Mesenchymal stem cell (in vitro differentiated cells and primary cell): ENCODE measurements around the gene CLEC18A.
A peak's percentile ranks its signal among the peaks of the same experiment; 100 is the strongest.

Source experiments
- DNase-seq: peaks from one replicate; pipeline ENCODE4 v3.0.0-alpha.2; 2013
- H2AFZ ChIP-seq: one replicate; pipeline ENCODE4 v1.6.1; 2013; ENCODE audit warnings: low read depth, mild to moderate bottlenecking, control low read depth, inconsistent platforms, low read length, moderate library complexity
- H2AK5ac ChIP-seq: 2 replicates; pipeline ENCODE4 v1.6.1; 2013; ENCODE audit warnings: low read length, moderate library complexity, mild to moderate bottlenecking, inconsistent platforms; ENCODE audit not compliant: severe bottlenecking
- H2BK120ac ChIP-seq: one replicate; pipeline ENCODE4 v1.6.1; 2013; ENCODE audit warnings: low read depth, mild to moderate bottlenecking, inconsistent platforms, low read length, moderate library complexity
- H2BK12ac ChIP-seq, 2 experiments: one replicate each; pipeline ENCODE4 v1.6.1; 2013; ENCODE audit warnings: inconsistent platforms in 2 of 2, low read length in 2 of 2, mild to moderate bottlenecking in 2 of 2, moderate library complexity in 2 of 2, control low read depth in 1 of 2
- H2BK15ac ChIP-seq: one replicate; pipeline ENCODE4 v1.6.1; 2013; ENCODE audit warnings: mild to moderate bottlenecking, low read depth, inconsistent platforms; ENCODE audit not compliant: poor library complexity, severe bottlenecking
- H2BK5ac ChIP-seq: 2 replicates; pipeline ENCODE4 v1.6.1; 2013; ENCODE audit warnings: low read depth, mild to moderate bottlenecking, low read length, control low read depth, inconsistent platforms; ENCODE audit not compliant: poor library complexity, severe bottlenecking
- H3K14ac ChIP-seq, 2 experiments: one replicate each; pipeline ENCODE4 v1.6.1; 2013; ENCODE audit warnings: inconsistent platforms in 2 of 2, low read length in 2 of 2, control low read depth in 1 of 2, mild to moderate bottlenecking in 1 of 2, moderate library complexity in 1 of 2
- H3K18ac ChIP-seq, 2 experiments: one replicate each; pipeline ENCODE4 v1.6.1; 2013; ENCODE audit warnings: inconsistent platforms in 2 of 2, low read length in 2 of 2, control low read depth in 1 of 2, low read depth in 1 of 2, mild to moderate bottlenecking in 1 of 2
- H3K23ac ChIP-seq, 2 experiments: one replicate each; pipeline ENCODE4 v1.6.1; 2013; ENCODE audit warnings: inconsistent platforms in 2 of 2, low read length in 2 of 2, mild to moderate bottlenecking in 2 of 2, moderate library complexity in 2 of 2, control low read depth in 1 of 2
- H3K27ac ChIP-seq: 2 replicates; pipeline ENCODE4 v1.5.1; 2013; ENCODE audit warnings: mild to moderate bottlenecking, moderate library complexity, low read length, control low read depth, inconsistent platforms; ENCODE audit not compliant: poor library complexity, severe bottlenecking
- H3K27me3 ChIP-seq, 2 experiments: 2 replicates each; pipeline versions ENCODE4 v1.6.1 to v1.7.0; 2013; ENCODE audit warnings: low read length in 2 of 2, mild to moderate bottlenecking in 2 of 2, moderate library complexity in 2 of 2, control low read depth in 1 of 2, inconsistent platforms in 1 of 2; ENCODE audit not compliant: control insufficient read depth in 1 of 2, insufficient read depth in 1 of 2
- H3K36me3 ChIP-seq, 2 experiments: 2 replicates each; pipeline versions ENCODE4 v1.6.1 to v1.7.0; 2013; ENCODE audit warnings: low read length in 2 of 2, control low read depth in 1 of 2, inconsistent platforms in 1 of 2, low read depth in 1 of 2, mild to moderate bottlenecking in 1 of 2; ENCODE audit not compliant: insufficient read depth in 2 of 2, control insufficient read depth in 1 of 2
- H3K4ac ChIP-seq, 2 experiments: one replicate each; pipeline ENCODE4 v1.6.1; 2013; ENCODE audit warnings: inconsistent platforms in 2 of 2, low read length in 2 of 2, mild to moderate bottlenecking in 2 of 2, moderate library complexity in 2 of 2, control low read depth in 1 of 2, low read depth in 1 of 2
- H3K4me1 ChIP-seq: 2 replicates; pipeline ENCODE4 v1.6.1; 2013; ENCODE audit warnings: low read depth, low read length, control low read depth; ENCODE audit not compliant: control insufficient read depth, insufficient read depth
- H3K4me2 ChIP-seq: 2 replicates; pipeline ENCODE4 v1.6.1; 2013; ENCODE audit warnings: low read length, mild to moderate bottlenecking, inconsistent platforms; ENCODE audit not compliant: poor library complexity, severe bottlenecking
- H3K4me3 ChIP-seq, 2 experiments: 2 replicates each; pipeline versions ENCODE4 v1.5.1 to v1.7.0; 2013; ENCODE audit warnings: low read length in 2 of 2, mild to moderate bottlenecking in 2 of 2, control low read depth in 1 of 2, low read depth in 1 of 2; ENCODE audit not compliant: insufficient read depth in 1 of 2
- H3K79me1 ChIP-seq: replicated peaks from 2 replicates; pipeline ENCODE4 v1.6.1; 2013; ENCODE audit warnings: mild to moderate bottlenecking, control low read depth, low read length, inconsistent platforms; ENCODE audit not compliant: poor library complexity, severe bottlenecking
- H3K9ac ChIP-seq: 2 replicates; pipeline ENCODE4 v1.7.0; 2013; ENCODE audit warnings: mild to moderate bottlenecking, low read length, moderate library complexity
- H3K9me3 ChIP-seq: 2 replicates; pipeline ENCODE4 v1.7.0; 2013; ENCODE audit warnings: mild to moderate bottlenecking, low read length; ENCODE audit not compliant: control insufficient read depth
- H4K8ac ChIP-seq: one replicate; pipeline ENCODE4 v1.6.1; 2013; ENCODE audit warnings: inconsistent platforms, mild to moderate bottlenecking, low read length, moderate library complexity
- H4K91ac ChIP-seq: one replicate; pipeline ENCODE4 v1.6.1; 2013; ENCODE audit warnings: mild to moderate bottlenecking, low read length, inconsistent platforms
- WGBS: methylation state at CpG from one replicate; pipeline ENCODE4 v1.1.7; 2013; ENCODE audit warnings: mixed read lengths; 5-methylcytosine and 5-hydroxymethylcytosine counted together

CLEC18A gene

GRCh38 chr16:69935740-69936139 is 15.4 kb upstream of the CLEC18A start:
- no peaks in the 10 kb centered on the region for H3K79me1 ChIP-seq
- H3K27ac ChIP-seq: no peak overlapping the region
- no peak overlapping the region for H4K91ac ChIP-seq
- WGBS: 95% methylated on average over 10 of the region's 10 CpGs
- H3K27me3 ChIP-seq: no peaks in the 10 kb centered on the region
- no peak overlapping the region for H3K4me3 ChIP-seq
- no peak overlapping the region for H2BK12ac ChIP-seq
- H2BK15ac ChIP-seq: no peak overlapping the region
- no peak for DNase-seq
- no peak overlapping the region for H3K14ac ChIP-seq
- H3K18ac ChIP-seq: no peak overlapping the region
- no peak overlapping the region for H3K9ac ChIP-seq
- no peak overlapping the region for H2AK5ac ChIP-seq
- H2AFZ ChIP-seq: no peak overlapping the region
- no peak overlapping the region for H3K4ac ChIP-seq
- H3K36me3 ChIP-seq: peaks cover 97% of the 10 kb centered on the region in 2 experiments
- no peak overlapping the region for H2BK120ac ChIP-seq
- no peaks in the 10 kb centered on the region for H3K4me1 ChIP-seq
- no peak overlapping the region for H3K4me2 ChIP-seq
- H4K8ac ChIP-seq: no peak overlapping the region
- H2BK5ac ChIP-seq: no peak overlapping the region
- no peak overlapping the region for H3K23ac ChIP-seq
- no peaks in the 10 kb centered on the region for H3K9me3 ChIP-seq

- 97% methylated on average over 16 of the region's 16 CpGs for WGBS
- no peak overlapping the region for H2BK5ac ChIP-seq
- no peak overlapping the region for H4K91ac ChIP-seq
Observed at GRCh38 chr16:69936252-69936651, 14.9 kb upstream of the CLEC18A start.

GRCh38 chr16:69936751-69937211 is 14.4 kb upstream of the CLEC18A start:
- H2BK15ac ChIP-seq: no peak overlapping the region
- H3K27me3 ChIP-seq: no peaks in the 10 kb centered on the region
- H4K8ac ChIP-seq: no peak overlapping the region
- no peak overlapping the region for H3K27ac ChIP-seq
- H3K4me1 ChIP-seq: no peaks in the 10 kb centered on the region
- H4K91ac ChIP-seq: no peak overlapping the region
- H2AFZ ChIP-seq: no peak overlapping the region
- no peak overlapping the region for H3K14ac ChIP-seq
- H2AK5ac ChIP-seq: no peak overlapping the region
- no peak overlapping the region for H3K4ac ChIP-seq
- no peak overlapping the region for H3K18ac ChIP-seq
- H2BK120ac ChIP-seq: no peak overlapping the region
- no peak for DNase-seq
- no peak overlapping the region for H3K9ac ChIP-seq
- H3K4me2 ChIP-seq: no peak overlapping the region
- 97% methylated on average over 21 of the region's 21 CpGs for WGBS
- no peak overlapping the region for H2BK12ac ChIP-seq
- H3K9me3 ChIP-seq: no peaks in the 10 kb centered on the region
- no peak overlapping the region for H3K4me3 ChIP-seq
- peaks cover 92 to 98% of the 10 kb centered on the region in 2 experiments for H3K36me3 ChIP-seq
- H3K23ac ChIP-seq: no peak overlapping the region
- no peaks in the 10 kb centered on the region for H3K79me1 ChIP-seq
- H2BK5ac ChIP-seq: no peak overlapping the region

More at GRCh38 chr16:69936252-69936651, 14.9 kb upstream of the CLEC18A start:
- Histone ChIP-seq H4K8ac (no peak overlapping the region), H3K9ac (no peak overlapping the region), H3K4me1 (no peaks in the 10 kb centered on the region), H2BK120ac (no peak overlapping the region), H3K4ac (no peak overlapping the region), H2AFZ (no peak overlapping the region), H2BK15ac (no peak overlapping the region), H3K14ac (no peak overlapping the region), H3K36me3 (peaks cover 94 to 98% of the 10 kb centered on the region in 2 experiments), H3K9me3 (no peaks in the 10 kb centered on the region), H3K18ac (no peak overlapping the region), H3K23ac (no peak overlapping the region), H3K27me3 (no peaks in the 10 kb centered on the region), H3K4me2 (no peak overlapping the region), H2AK5ac (no peak overlapping the region), H3K79me1 (no peaks in the 10 kb centered on the region), H2BK12ac (no peak overlapping the region), H3K27ac (no peak overlapping the region), H3K4me3 (no peak overlapping the region)
- no peak for DNase-seq

GRCh38 chr16:69937465-69937951 is 13.6 kb upstream of the CLEC18A start:
- Histone ChIP-seq H2AK5ac (no peak overlapping the region), H3K14ac (no peak overlapping the region), H2BK5ac (no peak overlapping the region), H2AFZ (no peak overlapping the region), H3K4me1 (no peaks in the 10 kb centered on the region), H3K23ac (no peak overlapping the region), H3K9ac (no peak overlapping the region), H3K27me3 (no peaks in the 10 kb centered on the region), H4K8ac (no peak overlapping the region), H3K4me2 (no peak overlapping the region), H3K9me3 (no peaks in the 10 kb centered on the region), H3K4me3 (no peak overlapping the region), H2BK12ac (no peak overlapping the region), H3K36me3 (peaks cover 85 to 95% of the 10 kb centered on the region in 2 experiments), H3K27ac (no peak overlapping the region), H4K91ac (no peak overlapping the region), H3K4ac (no peak overlapping the region), H3K79me1 (no peaks in the 10 kb centered on the region), H3K18ac (no peak overlapping the region), H2BK120ac (no peak overlapping the region), H2BK15ac (no peak overlapping the region)
- 87% methylated on average over 16 of the region's 16 CpGs for WGBS
- peak; percentile 13 for DNase-seq
